Neural crest cell (in vitro differentiated cells): Measurements from ENCODE around the gene TGOLN2. TPM values are rescaled to one million over a fixed set of nuclear protein-coding genes. Genes with fewer than 3 reads are reported as not detected.
"Not testable (repeated sequence)": the region's sequence is repeated elsewhere in the genome, so short reads cannot be mapped to it uniquely, and the experiment has no call there.

Source experiments
- DNase-seq: peaks from one replicate; pipeline ENCODE4 v3.0.0; 2021; ENCODE audit warnings: low read depth, mixed read lengths, low spot score
- H3K27ac Mint-ChIP-seq: one replicate; pipeline ENCODE4 v1.8.0; 2021; ENCODE audit warnings: mild to moderate bottlenecking, mixed read lengths; ENCODE audit not compliant: unreplicated experiment
- H3K27me3 Mint-ChIP-seq: 2 replicates; pipeline ENCODE4 v1.8.0; 2021; ENCODE audit warnings: low read depth, mild to moderate bottlenecking, mixed read lengths
- H3K36me3 Mint-ChIP-seq: 2 replicates; pipeline ENCODE4 v1.8.0; 2021; ENCODE audit warnings: low read depth, mild to moderate bottlenecking, mixed read lengths
- H3K4me1 Mint-ChIP-seq: 2 replicates; pipeline ENCODE4 v1.8.0; 2021; ENCODE audit warnings: mixed read lengths
- H3K4me3 Mint-ChIP-seq: one replicate; pipeline ENCODE4 v1.8.0; 2021; ENCODE audit warnings: mild to moderate bottlenecking, mixed read lengths
- H3K9me3 Mint-ChIP-seq: 2 replicates; pipeline ENCODE4 v1.8.0; 2021; ENCODE audit warnings: mixed read lengths
- total RNA-seq: library from RNA; stranded (reverse); gene quantifications from 2 replicates; pipeline ENCODE4 v1.2.1, GENCODE V29; 2021
- TF ChIP-seq, protein P1 (sequence below): fragments of 200-600 bp; sonication (generic); conservative IDR thresholded peaks from 2 replicates; pipeline ENCODE4 v1.5.0; 2021; ENCODE audit warnings: antibody characterized with exemption, mild to moderate bottlenecking

Gene TGOLN2
- total RNA-seq, 1 donor from 2014 or later: 54.8 TPM

DNA sequence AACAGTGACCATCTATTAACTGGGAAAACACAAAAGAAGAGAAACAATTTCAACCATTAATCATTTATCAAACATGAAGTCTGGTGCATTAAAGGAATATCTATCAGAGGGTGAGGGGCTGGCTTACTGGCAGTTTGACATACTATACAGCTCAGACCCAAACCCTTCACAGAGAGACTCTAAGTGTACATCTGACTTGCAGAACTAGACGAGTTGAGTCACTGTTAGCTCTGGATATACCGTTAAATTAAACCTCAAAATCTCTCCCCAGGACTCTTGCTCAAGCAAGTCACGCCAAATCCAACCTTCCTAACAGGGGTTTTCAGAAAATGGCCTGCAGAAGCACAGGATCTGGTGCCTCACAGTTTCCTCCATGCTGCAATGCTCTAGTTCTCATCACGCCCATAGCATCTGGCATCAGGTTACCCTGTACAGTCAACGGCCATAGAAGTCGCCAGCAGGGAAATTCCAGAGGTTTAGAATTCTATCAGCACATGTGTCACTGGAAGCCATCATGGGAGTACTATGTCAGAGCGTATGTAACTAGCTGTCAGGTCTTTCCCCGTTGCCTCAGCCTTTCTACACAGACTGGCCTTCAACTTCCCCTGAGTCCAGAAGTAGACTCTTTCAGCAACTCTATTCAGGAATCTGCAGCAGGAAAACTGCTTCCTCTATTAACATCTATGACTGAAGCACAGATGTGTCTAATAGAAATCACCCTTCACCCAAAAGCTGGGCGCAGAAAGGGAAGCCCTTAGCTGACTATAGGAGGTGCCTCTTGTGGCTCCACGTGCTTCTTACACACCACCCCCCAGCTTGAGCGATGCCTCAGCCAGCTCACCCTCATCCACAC lies 9.3 kb downstream of the TGOLN2 start:
- no peak overlapping the region for H3K27ac Mint-ChIP-seq
- DNase-seq: no peak
- peaks cover 34% of the 10 kb centered on the region for H3K36me3 Mint-ChIP-seq
- H3K9me3 Mint-ChIP-seq: no peaks in the 10 kb centered on the region
- peaks cover 9% of the 10 kb centered on the region for H3K4me1 Mint-ChIP-seq
- TF ChIP-seq, protein P1, sequence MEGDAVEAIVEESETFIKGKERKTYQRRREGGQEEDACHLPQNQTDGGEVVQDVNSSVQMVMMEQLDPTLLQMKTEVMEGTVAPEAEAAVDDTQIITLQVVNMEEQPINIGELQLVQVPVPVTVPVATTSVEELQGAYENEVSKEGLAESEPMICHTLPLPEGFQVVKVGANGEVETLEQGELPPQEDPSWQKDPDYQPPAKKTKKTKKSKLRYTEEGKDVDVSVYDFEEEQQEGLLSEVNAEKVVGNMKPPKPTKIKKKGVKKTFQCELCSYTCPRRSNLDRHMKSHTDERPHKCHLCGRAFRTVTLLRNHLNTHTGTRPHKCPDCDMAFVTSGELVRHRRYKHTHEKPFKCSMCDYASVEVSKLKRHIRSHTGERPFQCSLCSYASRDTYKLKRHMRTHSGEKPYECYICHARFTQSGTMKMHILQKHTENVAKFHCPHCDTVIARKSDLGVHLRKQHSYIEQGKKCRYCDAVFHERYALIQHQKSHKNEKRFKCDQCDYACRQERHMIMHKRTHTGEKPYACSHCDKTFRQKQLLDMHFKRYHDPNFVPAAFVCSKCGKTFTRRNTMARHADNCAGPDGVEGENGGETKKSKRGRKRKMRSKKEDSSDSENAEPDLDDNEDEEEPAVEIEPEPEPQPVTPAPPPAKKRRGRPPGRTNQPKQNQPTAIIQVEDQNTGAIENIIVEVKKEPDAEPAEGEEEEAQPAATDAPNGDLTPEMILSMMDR: no peak
- no peaks in the 10 kb centered on the region for H3K27me3 Mint-ChIP-seq
- peak overlapping the region; percentile 9 for H3K4me3 Mint-ChIP-seq

DNA sequence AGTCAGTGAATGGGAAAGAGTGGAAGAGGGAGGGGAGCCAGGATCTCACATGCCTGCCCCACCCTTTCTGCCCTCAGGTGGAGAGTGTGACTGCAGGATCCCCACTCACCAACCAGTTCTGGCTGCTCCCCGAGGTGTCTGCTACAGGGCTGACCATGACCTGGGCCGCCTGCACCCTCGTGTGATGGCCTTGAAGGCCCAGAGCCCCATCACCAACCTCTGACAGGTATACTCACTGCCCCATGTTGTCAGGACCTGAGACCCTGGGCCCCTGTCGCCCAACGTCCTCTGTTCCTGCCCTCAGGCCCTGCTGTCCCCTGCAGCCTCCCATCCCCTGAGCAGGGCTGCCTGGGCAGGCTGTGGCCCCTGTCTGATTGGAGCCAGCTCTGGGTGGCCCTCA lies 11.9 kb downstream of the TGOLN2 start:
- not testable (repeated sequence) for H3K9me3 Mint-ChIP-seq, H3K4me3 Mint-ChIP-seq, DNase-seq, H3K27ac Mint-ChIP-seq, H3K4me1 Mint-ChIP-seq, H3K27me3 Mint-ChIP-seq
- H3K36me3 Mint-ChIP-seq: peaks cover 25% of the 10 kb centered on the region

DNA sequence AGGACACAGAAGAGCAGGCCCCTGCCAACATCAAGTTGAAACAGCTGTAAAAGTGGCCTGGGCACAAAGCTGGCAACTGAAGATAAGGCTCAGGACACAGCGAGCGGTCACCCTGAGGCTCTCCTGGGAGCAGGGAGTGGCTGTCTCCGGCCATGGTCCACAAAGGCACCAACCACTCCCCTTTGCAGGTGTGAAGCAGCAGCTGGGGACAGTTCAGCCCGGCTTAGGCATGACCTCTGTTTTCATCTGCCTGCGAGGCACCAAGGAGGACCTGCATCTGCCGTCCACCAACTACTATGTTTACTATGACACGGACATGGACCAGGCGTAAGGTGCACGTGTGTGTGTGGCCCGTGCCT lies 12.9 kb downstream of the TGOLN2 start:
- Mint-ChIP-seq H3K9me3 (no peaks in the 10 kb centered on the region), H3K4me3 (no peak overlapping the region), H3K27ac (peak overlapping the region; percentile 12), H3K27me3 (no peaks in the 10 kb centered on the region), H3K4me1 (peaks cover 9% of the 10 kb centered on the region), H3K36me3 (peaks cover 15% of the 10 kb centered on the region)
- DNase-seq: no peak
- TF ChIP-seq, protein P1: no peak

DNA sequence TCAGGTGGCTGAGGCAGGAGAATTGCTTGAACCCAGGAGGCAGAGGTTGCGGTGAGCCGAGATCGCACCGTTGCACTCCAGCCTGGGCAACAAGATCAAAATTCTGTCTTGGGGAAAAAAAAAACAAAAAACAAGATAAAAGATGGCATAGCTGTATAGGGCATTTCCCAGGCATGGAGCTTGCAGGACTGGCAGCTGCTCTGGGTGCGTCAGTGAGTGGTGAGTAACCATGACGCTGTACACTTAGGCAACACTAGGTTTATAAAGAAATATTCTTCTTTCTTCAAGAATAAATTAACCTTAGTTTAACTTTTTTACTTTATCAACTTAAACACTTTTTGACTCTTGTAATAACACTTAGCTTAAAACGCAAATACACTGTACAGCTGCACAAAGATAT lies 15.4 kb downstream of the TGOLN2 start:
- H3K27me3 Mint-ChIP-seq: no peaks in the 10 kb centered on the region
- no peak for DNase-seq
- H3K4me1 Mint-ChIP-seq: peaks cover 4% of the 10 kb centered on the region
- peaks cover 5% of the 10 kb centered on the region for H3K36me3 Mint-ChIP-seq
- H3K27ac Mint-ChIP-seq: no peak overlapping the region
- TF ChIP-seq, protein P1: no peak
- no peaks in the 10 kb centered on the region for H3K9me3 Mint-ChIP-seq
- H3K4me3 Mint-ChIP-seq: no peak overlapping the region

DNA sequence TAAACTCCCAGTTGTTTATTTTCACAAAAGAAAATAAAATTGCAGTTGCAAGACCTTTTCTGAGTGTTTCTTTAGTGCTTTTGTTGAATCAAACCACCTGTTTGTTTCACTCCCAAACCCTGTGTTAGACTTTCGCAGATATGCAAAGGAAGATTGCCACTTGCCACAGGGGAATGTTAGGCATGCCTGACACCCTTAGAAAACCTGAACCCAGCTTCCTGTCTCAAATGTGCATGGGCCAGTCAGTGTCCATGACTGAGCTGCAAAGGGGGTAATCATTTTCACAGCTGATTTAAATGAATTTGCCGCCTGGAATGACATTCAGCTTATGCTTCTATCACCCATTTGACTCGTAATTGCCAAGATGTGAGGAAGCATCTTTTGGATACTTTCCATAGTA lies 17.5 kb downstream of the TGOLN2 start:
- H3K4me1 Mint-ChIP-seq: peaks cover 4% of the 10 kb centered on the region
- no peaks in the 10 kb centered on the region for H3K36me3 Mint-ChIP-seq
- H3K4me3 Mint-ChIP-seq: no peak overlapping the region
- DNase-seq: no peak
- TF ChIP-seq, protein P1: no peak
- no peaks in the 10 kb centered on the region for H3K27me3 Mint-ChIP-seq
- H3K27ac Mint-ChIP-seq: peak overlapping the region; percentile 10
- H3K9me3 Mint-ChIP-seq: no peaks in the 10 kb centered on the region

DNA sequence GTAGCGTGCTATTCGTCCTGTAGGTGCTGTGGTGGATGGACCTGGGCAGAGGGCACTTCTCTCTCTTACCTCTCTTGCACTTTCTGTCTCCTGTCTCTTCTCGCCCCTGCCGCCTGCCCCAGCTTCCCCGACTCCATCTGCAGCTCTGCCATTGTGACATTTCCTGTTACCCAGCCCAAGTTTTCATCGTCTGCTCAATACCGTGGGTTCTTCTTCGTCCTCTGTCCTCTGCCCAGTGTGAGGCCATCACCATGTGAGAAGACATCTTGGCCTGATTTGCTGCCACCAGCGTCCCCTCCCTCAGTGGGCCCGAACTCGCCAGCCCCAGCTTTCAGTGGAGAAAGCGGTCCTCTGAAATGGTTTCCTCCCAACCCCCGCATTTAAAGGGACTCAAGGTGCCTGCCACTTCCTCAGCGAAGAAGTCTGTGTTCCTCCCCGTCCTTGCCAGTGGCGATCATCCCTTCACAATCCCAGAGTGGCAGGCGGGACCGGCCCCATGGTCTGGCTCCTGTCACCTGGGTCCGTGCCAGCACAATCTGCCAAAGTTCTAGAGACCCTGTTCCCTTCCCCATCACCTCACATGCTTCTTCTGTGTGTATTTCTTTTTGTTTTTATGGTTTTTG lies 18.0 kb downstream of the TGOLN2 start:
- Mint-ChIP-seq H3K36me3 (no peaks in the 10 kb centered on the region), H3K4me1 (peaks cover 4% of the 10 kb centered on the region), H3K27ac (peak overlapping the region; percentile 10), H3K9me3 (no peaks in the 10 kb centered on the region), H3K27me3 (no peaks in the 10 kb centered on the region), H3K4me3 (no peak overlapping the region)
- no peak for DNase-seq
- TF ChIP-seq, protein P1: no peak
